SW480 (cell line): Measurements from ENCODE around the gene NRTN.
"Not testable (repeated sequence)": the region's sequence is repeated elsewhere in the genome, so short reads cannot be mapped to it uniquely, and the experiment has no call there.

Source experiments
- DNase-seq: peaks from one replicate; pipeline ENCODE4 v3.0.0-alpha.2; 2016; ENCODE audit warnings: low spot score

The NRTN gene

GRCh38 chr19:5804516-5805461 is at the start of gene NRTN:
NRTN (plus strand) TSS chr19:5805067; CDS start chr19:5824166, 19,099 bp downstream.
- DNase-seq = no peak

- no peak for DNase-seq
These were observed 42.2 kb upstream of the NRTN start for GRCh38 chr19:5762608-5763217.

GRCh38 chr19:5765220-5765619 is 39.6 kb upstream of the NRTN start:
- no peak for DNase-seq

GRCh38 chr19:5767949-5768348 is 36.9 kb upstream of the NRTN start:
- DNase-seq = no peak

- DNase-seq = no peak
These were observed 32.5 kb upstream of the NRTN start for GRCh38 chr19:5772416-5772815.

GRCh38 chr19:5773276-5773675 is 31.6 kb upstream of the NRTN start:
- DNase-seq = no peak

GRCh38 chr19:5774921-5775320 is 29.9 kb upstream of the NRTN start:
- DNase-seq = no peak

GRCh38 chr19:5775668-5776309 is 29.1 kb upstream of the NRTN start:
- DNase-seq = no peak

- no peak for DNase-seq
These were observed 26.5 kb upstream of the NRTN start for GRCh38 chr19:5778402-5778801.

GRCh38 chr19:5780916-5781315 is 24.0 kb upstream of the NRTN start:
- not testable (repeated sequence) for DNase-seq

GRCh38 chr19:5782322-5782721 is 22.5 kb upstream of the NRTN start:
- DNase-seq = no peak

GRCh38 chr19:5782945-5783919 is 21.6 kb upstream of the NRTN start:
- no peak for DNase-seq

GRCh38 chr19:5784581-5785147 is 20.2 kb upstream of the NRTN start, which contains the start of gene PRR22:
PRR22 (minus strand) TSS chr19:5784746; CDS start chr19:5784660, 86 bp downstream.
- DNase-seq = no peak

GRCh38 chr19:5785423-5785822 is 19.4 kb upstream of the NRTN start:
- DNase-seq = no peak

- no peak for DNase-seq
These were observed 18.1 kb upstream of the NRTN start for GRCh38 chr19:5786593-5787408.

GRCh38 chr19:5787409-5788182 is 17.3 kb upstream of the NRTN start:
- DNase-seq = no peak

GRCh38 chr19:5788422-5788821 is 16.4 kb upstream of the NRTN start:
- no peak for DNase-seq

- no peak for DNase-seq
These were observed 15.5 kb upstream of the NRTN start for GRCh38 chr19:5789351-5789761.

- no peak for DNase-seq
These were observed 14.8 kb upstream of the NRTN start for GRCh38 chr19:5789886-5790558.
